ENCODE data around the gene TBCA.

TBCA gene

GRCh38 chr5:77741608-77742007 lies 34.5 kb downstream of the TBCA start:
- TF ChIP-seq CTCF (IDR thresholded peaks at IDR 0.05; ENCODE audit: insufficient read depth, low read length, poor library complexity, severe bottlenecking): no peak
- Histone ChIP-seq H3K36me3 (ENCODE audit: control insufficient read depth, insufficient read depth, low read length) (no peaks in the 10 kb centered on the region), H3K4me3 (replicated peaks; ENCODE audit: low read depth, low read length) (no peak overlapping the region), H3K27me3 (replicated peaks; ENCODE audit: control insufficient read depth, insufficient read depth, low read length) (no peaks in the 10 kb centered on the region)
- DNase-seq (ENCODE audit: extremely low read depth, insufficient read length): no peak

GRCh38 chr5:77734885-77735284 lies 41.3 kb downstream of the TBCA start:
- Histone ChIP-seq H3K27me3 (replicated peaks; ENCODE audit: control insufficient read depth, insufficient read depth, low read length) (no peaks in the 10 kb centered on the region), H3K36me3 (ENCODE audit: control insufficient read depth, insufficient read depth, low read length) (no peaks in the 10 kb centered on the region), H3K4me3 (replicated peaks; ENCODE audit: low read depth, low read length) (no peak overlapping the region)
- no peak for DNase-seq (ENCODE audit: extremely low read depth, insufficient read length)
- no peak for TF ChIP-seq CTCF (IDR thresholded peaks at IDR 0.05; ENCODE audit: insufficient read depth, low read length, poor library complexity, severe bottlenecking)

GRCh38 chr5:77733130-77733529 lies 43.0 kb downstream of the TBCA start:
- Histone ChIP-seq H3K4me3 (replicated peaks; ENCODE audit: low read depth, low read length) (no peak overlapping the region), H3K36me3 (ENCODE audit: control insufficient read depth, insufficient read depth, low read length) (no peaks in the 10 kb centered on the region), H3K27me3 (replicated peaks; ENCODE audit: control insufficient read depth, insufficient read depth, low read length) (no peaks in the 10 kb centered on the region)
- DNase-seq (ENCODE audit: extremely low read depth, insufficient read length): no peak
- TF ChIP-seq CTCF (IDR thresholded peaks at IDR 0.05; ENCODE audit: insufficient read depth, low read length, poor library complexity, severe bottlenecking): no peak

DNA sequence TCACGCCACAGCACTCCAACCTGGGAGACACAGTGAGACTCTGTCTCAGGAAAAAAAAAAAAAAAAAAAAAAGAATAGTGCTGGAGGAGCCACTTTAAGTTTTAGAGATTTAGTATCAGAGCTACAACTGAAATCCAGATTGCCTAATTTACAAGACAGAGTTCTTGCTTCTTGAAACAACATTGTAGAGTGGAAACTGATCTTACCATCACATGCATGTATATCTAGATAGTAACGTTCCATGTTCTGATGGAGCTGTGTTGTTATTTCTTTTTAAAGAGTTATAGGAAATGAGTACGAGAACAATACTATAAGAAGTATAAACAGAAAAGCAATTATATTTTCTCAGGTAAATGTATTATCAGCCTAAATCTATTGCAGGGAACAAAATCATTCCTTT lies 48.9 kb downstream of the TBCA start:
- no peak for TF ChIP-seq CTCF (IDR thresholded peaks at IDR 0.05; ENCODE audit: insufficient read depth, low read length, poor library complexity, severe bottlenecking)
- no peaks in the 10 kb centered on the region for H3K36me3 ChIP-seq (ENCODE audit: control insufficient read depth, insufficient read depth, low read length)
- DNase-seq (ENCODE audit: extremely low read depth, insufficient read length): no peak

GRCh38 chr5:77725616-77726015 lies 50.5 kb downstream of the TBCA start:
- no peak overlapping the region for H3K4me3 ChIP-seq (replicated peaks; ENCODE audit: low read depth, low read length)
- no peaks in the 10 kb centered on the region for H3K27me3 ChIP-seq (replicated peaks; ENCODE audit: control insufficient read depth, insufficient read depth, low read length)
- no peak for TF ChIP-seq CTCF (IDR thresholded peaks at IDR 0.05; ENCODE audit: insufficient read depth, low read length, poor library complexity, severe bottlenecking)
- no peak for DNase-seq (ENCODE audit: extremely low read depth, insufficient read length)
- H3K36me3 ChIP-seq (ENCODE audit: control insufficient read depth, insufficient read depth, low read length): no peaks in the 10 kb centered on the region

More for the DNA sequence above, 48.9 kb downstream of the TBCA start:
- H3K4me3 ChIP-seq (replicated peaks; ENCODE audit: low read depth, low read length): no peak overlapping the region
- no peaks in the 10 kb centered on the region for H3K27me3 ChIP-seq (replicated peaks; ENCODE audit: control insufficient read depth, insufficient read depth, low read length)

DNA sequence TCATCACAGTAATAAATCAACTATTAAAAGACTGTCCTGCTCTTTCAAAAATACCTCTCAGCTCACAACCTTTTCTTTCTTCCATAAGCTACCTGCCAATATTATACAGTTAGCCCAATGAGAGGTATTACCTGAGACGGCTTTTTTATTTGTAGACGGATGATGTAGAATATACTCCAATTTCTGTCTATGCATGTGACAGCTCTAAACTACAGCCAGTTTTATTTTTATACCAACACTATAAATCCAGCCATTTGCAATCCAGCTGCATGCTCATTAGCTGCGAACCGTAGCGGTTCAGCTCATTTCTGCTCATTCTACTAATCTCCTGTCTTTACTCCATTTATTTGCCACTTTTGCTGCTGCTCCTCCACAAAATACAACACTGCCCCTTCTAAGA lies 51.2 kb downstream of the TBCA start:
- DNase-seq (ENCODE audit: extremely low read depth, insufficient read length): no peak
- H3K27me3 ChIP-seq (replicated peaks; ENCODE audit: control insufficient read depth, insufficient read depth, low read length): no peaks in the 10 kb centered on the region
- no peak for TF ChIP-seq CTCF (IDR thresholded peaks at IDR 0.05; ENCODE audit: insufficient read depth, low read length, poor library complexity, severe bottlenecking)
- H3K4me3 ChIP-seq (replicated peaks; ENCODE audit: low read depth, low read length): no peak overlapping the region
- H3K36me3 ChIP-seq (ENCODE audit: control insufficient read depth, insufficient read depth, low read length): no peaks in the 10 kb centered on the region

Data from GM06990 (cell line).